Kidney tubule cell (primary cell): ENCODE results near the gene LRRC37A3.
"Not testable (repeated sequence)": the region's sequence is repeated elsewhere in the genome, so short reads cannot be mapped to it uniquely, and the experiment has no call there.

Experiments used
- DNase-seq: peaks from one replicate; pipeline ENCODE4 v3.0.0-alpha.2; 2018; ENCODE audit warnings: low spot score

The LRRC37A3 gene

GRCh38 chr17:64926430-64926829 lies 7.2 kb upstream of the LRRC37A3 start:
- not testable (repeated sequence) for DNase-seq

- DNase-seq, result not testable (repeated sequence)
Measured at GRCh38 chr17:64925244-64925643, 6.0 kb upstream of the LRRC37A3 start.

GRCh38 chr17:64923051-64923568 lies 3.8 kb upstream of the LRRC37A3 start:
- not testable (repeated sequence) for DNase-seq

- peak; percentile 91 for DNase-seq
Measured at GRCh38 chr17:64920419-64921172, 1.3 kb upstream of the LRRC37A3 start.

GRCh38 chr17:64920026-64920418 lies 744 bp upstream of the LRRC37A3 start:
- DNase-seq, result no peak

GRCh38 chr17:64918842-64919288 lies 413 bp downstream of the LRRC37A3 start:
- peak; percentile 60 for DNase-seq

GRCh38 chr17:64917540-64917939 lies 1.7 kb downstream of the LRRC37A3 start:
- DNase-seq, result not testable (repeated sequence)

- not testable (repeated sequence) for DNase-seq
Measured at GRCh38 chr17:64915244-64915643, 4.0 kb downstream of the LRRC37A3 start.

- not testable (repeated sequence) for DNase-seq
Measured at GRCh38 chr17:64910191-64910514, 9.1 kb downstream of the LRRC37A3 start.

GRCh38 chr17:64909511-64910190 lies 9.6 kb downstream of the LRRC37A3 start:
- DNase-seq, result not testable (repeated sequence)

- peak; percentile 9 for DNase-seq
Measured at GRCh38 chr17:64904069-64904468, 15.2 kb downstream of the LRRC37A3 start.

- peak; percentile 1 for DNase-seq
Measured at GRCh38 chr17:64897136-64897535, 22.1 kb downstream of the LRRC37A3 start.

GRCh38 chr17:64874210-64874609 lies 45.1 kb downstream of the LRRC37A3 start:
- not testable (repeated sequence) for DNase-seq

- DNase-seq, result peak; percentile 56
Measured at GRCh38 chr17:64847504-64848466, 71.5 kb downstream of the LRRC37A3 start.

- not testable (repeated sequence) for DNase-seq
Measured at GRCh38 chr17:64846892-64847291, 72.4 kb downstream of the LRRC37A3 start.

- DNase-seq, result peak; percentile 32
Measured at GRCh38 chr17:64843918-64844317, 75.4 kb downstream of the LRRC37A3 start.

GRCh38 chr17:64842900-64843299 lies 76.4 kb downstream of the LRRC37A3 start:
- DNase-seq, result not testable (repeated sequence)

GRCh38 chr17:64840960-64841359 lies 78.3 kb downstream of the LRRC37A3 start:
- not testable (repeated sequence) for DNase-seq

- not testable (repeated sequence) for DNase-seq
Measured at GRCh38 chr17:64838513-64838912, 80.8 kb downstream of the LRRC37A3 start.

GRCh38 chr17:64837018-64837761 lies 82.1 kb downstream of the LRRC37A3 start:
- DNase-seq, result peak; percentile 80

- not testable (repeated sequence) for DNase-seq
Measured at GRCh38 chr17:64836623-64837017, 82.7 kb downstream of the LRRC37A3 start.
